ENCODE data around the gene EYS. TPM values are rescaled to one million over a fixed set of nuclear protein-coding genes. Genes with fewer than 3 reads are reported as not detected.

EYS gene
- total RNA-seq, 3 donors from 2014 or later = 1.3 to 2.9 TPM; not detected in 1

- Histone ChIP-seq H3K27me3 (no peaks in the 10 kb centered on the region), H3K36me3 (no peaks in the 10 kb centered on the region), H3K9me3 (no peaks in the 10 kb centered on the region), H3K4me1 (no peaks in the 10 kb centered on the region), H3K4me3 (no peak overlapping the region), H3K27ac (no peak overlapping the region)
- DNase-seq (ENCODE audit: low spot score in 2 of 2) = no peak
- TF ChIP-seq POLR2A (IDR thresholded peaks at IDR 0.05) (no peak), CTCF (IDR thresholded peaks at IDR 0.05) (no peak), POLR2AphosphoS5 (IDR thresholded peaks at IDR 0.05) (no peak)
- intact Hi-C loops (cut with DNase I; ENCODE audit: low total_unique reads) = no loop called here
Observed at GRCh38 chr6:65711531-65711930, 4.5 kb upstream of the EYS start.

GRCh38 chr6:65709099-65709830 lies 2.2 kb upstream of the EYS start:
- Histone ChIP-seq H3K9me3 (no peaks in the 10 kb centered on the region), H3K36me3 (no peaks in the 10 kb centered on the region), H3K27ac (no peak overlapping the region), H3K4me3 (no peak overlapping the region), H3K27me3 (no peaks in the 10 kb centered on the region), H3K4me1 (no peaks in the 10 kb centered on the region)
- DNase-seq (ENCODE audit: low spot score in 2 of 2) = no peak
- intact Hi-C loops (cut with DNase I; ENCODE audit: low total_unique reads) = no loop called here
- TF ChIP-seq POLR2AphosphoS5 (IDR thresholded peaks at IDR 0.05) = no peak
- TF ChIP-seq POLR2A (IDR thresholded peaks at IDR 0.05) = no peak
- no peak for TF ChIP-seq CTCF (IDR thresholded peaks at IDR 0.05)

- intact Hi-C loops (cut with DNase I; ENCODE audit: low total_unique reads) = no loop called here
- Histone ChIP-seq H3K4me3 (no peak overlapping the region), H3K9me3 (no peaks in the 10 kb centered on the region), H3K27me3 (no peaks in the 10 kb centered on the region), H3K27ac (no peak overlapping the region), H3K36me3 (no peaks in the 10 kb centered on the region), H3K4me1 (no peaks in the 10 kb centered on the region)
- TF ChIP-seq POLR2A (IDR thresholded peaks at IDR 0.05) = no peak
- TF ChIP-seq POLR2AphosphoS5 (IDR thresholded peaks at IDR 0.05) = no peak
- no peak for TF ChIP-seq CTCF (IDR thresholded peaks at IDR 0.05)
- DNase-seq (ENCODE audit: low spot score in 2 of 2) = no peak
Observed at GRCh38 chr6:65708162-65708561, 1.1 kb upstream of the EYS start.

GRCh38 chr6:65706436-65706835 lies 590 bp downstream of the EYS start:
- intact Hi-C loops (cut with DNase I; ENCODE audit: low total_unique reads) = no loop called here
- TF ChIP-seq POLR2A (IDR thresholded peaks at IDR 0.05) = no peak
- no peak for TF ChIP-seq CTCF (IDR thresholded peaks at IDR 0.05)
- TF ChIP-seq POLR2AphosphoS5 (IDR thresholded peaks at IDR 0.05) = no peak

GRCh38 chr6:65701325-65701724 lies 5.7 kb downstream of the EYS start:
- Histone ChIP-seq H3K27me3 (no peaks in the 10 kb centered on the region), H3K4me3 (no peak overlapping the region), H3K27ac (no peak overlapping the region), H3K36me3 (no peaks in the 10 kb centered on the region), H3K4me1 (no peaks in the 10 kb centered on the region), H3K9me3 (no peaks in the 10 kb centered on the region)
- DNase-seq (ENCODE audit: low spot score in 2 of 2) = no peak
- intact Hi-C loops (cut with DNase I; ENCODE audit: low total_unique reads) = no loop called here
- no peak for TF ChIP-seq CTCF (IDR thresholded peaks at IDR 0.05)
- no peak for TF ChIP-seq POLR2AphosphoS5 (IDR thresholded peaks at IDR 0.05)
- TF ChIP-seq POLR2A (IDR thresholded peaks at IDR 0.05) = no peak

More at GRCh38 chr6:65706436-65706835, 590 bp downstream of the EYS start:
- Histone ChIP-seq H3K27me3 (no peaks in the 10 kb centered on the region), H3K4me1 (no peaks in the 10 kb centered on the region), H3K27ac (no peak overlapping the region), H3K9me3 (no peaks in the 10 kb centered on the region), H3K4me3 (no peak overlapping the region), H3K36me3 (no peaks in the 10 kb centered on the region)
- DNase-seq (ENCODE audit: low spot score in 2 of 2) = no peak

Measured in breast epithelium (tissue), 4 donors.